ENCODE measurements around the gene MSI2. TPM values are rescaled to one million over a fixed set of nuclear protein-coding genes. Genes with fewer than 3 reads are reported as not detected.

The MSI2 gene
- total RNA-seq, 1 donor from 2014 or later: 26.6 TPM

DNA sequence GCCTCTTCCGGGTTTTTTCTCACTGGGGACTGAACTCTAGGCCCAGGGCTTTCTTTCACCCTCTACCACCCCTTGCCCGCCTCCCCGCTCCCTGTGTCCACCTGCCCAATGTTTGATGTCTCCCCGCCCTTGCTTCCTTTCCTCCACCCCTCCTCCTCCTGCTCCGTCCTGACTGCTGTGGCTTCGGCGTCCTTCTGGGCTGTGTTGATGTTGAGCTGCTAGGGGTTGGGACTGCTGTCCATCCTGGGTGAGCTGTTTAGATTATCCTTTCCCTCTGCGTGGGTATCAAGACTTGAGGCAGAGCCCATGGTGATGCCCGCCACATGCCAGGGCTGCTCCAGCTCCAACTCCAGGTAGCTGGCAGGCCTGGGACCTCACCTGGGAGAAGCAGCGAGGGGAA, 371.3 kb downstream of the MSI2 start:
- no peak overlapping the region for H3K4me3 ChIP-seq (ENCODE audit: low read depth, low read length)
- TF ChIP-seq, protein P1, sequence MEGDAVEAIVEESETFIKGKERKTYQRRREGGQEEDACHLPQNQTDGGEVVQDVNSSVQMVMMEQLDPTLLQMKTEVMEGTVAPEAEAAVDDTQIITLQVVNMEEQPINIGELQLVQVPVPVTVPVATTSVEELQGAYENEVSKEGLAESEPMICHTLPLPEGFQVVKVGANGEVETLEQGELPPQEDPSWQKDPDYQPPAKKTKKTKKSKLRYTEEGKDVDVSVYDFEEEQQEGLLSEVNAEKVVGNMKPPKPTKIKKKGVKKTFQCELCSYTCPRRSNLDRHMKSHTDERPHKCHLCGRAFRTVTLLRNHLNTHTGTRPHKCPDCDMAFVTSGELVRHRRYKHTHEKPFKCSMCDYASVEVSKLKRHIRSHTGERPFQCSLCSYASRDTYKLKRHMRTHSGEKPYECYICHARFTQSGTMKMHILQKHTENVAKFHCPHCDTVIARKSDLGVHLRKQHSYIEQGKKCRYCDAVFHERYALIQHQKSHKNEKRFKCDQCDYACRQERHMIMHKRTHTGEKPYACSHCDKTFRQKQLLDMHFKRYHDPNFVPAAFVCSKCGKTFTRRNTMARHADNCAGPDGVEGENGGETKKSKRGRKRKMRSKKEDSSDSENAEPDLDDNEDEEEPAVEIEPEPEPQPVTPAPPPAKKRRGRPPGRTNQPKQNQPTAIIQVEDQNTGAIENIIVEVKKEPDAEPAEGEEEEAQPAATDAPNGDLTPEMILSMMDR (conservative IDR thresholded peaks at IDR 0.05; ENCODE audit: low read depth, low read length): no peak
- DNase-seq (ENCODE audit: low read depth): no peak

DNA sequence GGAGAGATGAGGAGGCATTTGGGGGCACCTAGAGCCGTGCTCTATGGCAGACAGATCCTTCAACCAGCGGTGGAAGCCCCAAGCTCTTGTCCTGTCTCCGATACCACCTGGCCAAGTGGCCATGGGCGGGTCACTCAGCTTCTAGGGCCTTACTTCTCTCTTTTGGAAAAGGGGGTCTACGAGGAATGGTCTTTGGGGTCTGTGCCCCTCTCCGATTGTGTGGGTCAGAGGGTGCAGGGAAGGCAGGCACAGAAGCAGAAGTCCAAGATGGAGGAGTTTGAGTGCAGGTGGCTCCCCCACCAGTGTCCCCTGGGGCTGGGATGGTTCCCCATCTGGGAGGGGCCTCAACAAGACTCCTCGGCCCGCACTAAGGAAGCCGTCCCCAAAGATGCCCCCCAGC, 372.1 kb downstream of the MSI2 start:
- TF ChIP-seq, protein P1 (conservative IDR thresholded peaks at IDR 0.05; ENCODE audit: low read depth, low read length): no peak
- no peak overlapping the region for H3K4me3 ChIP-seq (ENCODE audit: low read depth, low read length)
- no peak for DNase-seq (ENCODE audit: low read depth)

DNA sequence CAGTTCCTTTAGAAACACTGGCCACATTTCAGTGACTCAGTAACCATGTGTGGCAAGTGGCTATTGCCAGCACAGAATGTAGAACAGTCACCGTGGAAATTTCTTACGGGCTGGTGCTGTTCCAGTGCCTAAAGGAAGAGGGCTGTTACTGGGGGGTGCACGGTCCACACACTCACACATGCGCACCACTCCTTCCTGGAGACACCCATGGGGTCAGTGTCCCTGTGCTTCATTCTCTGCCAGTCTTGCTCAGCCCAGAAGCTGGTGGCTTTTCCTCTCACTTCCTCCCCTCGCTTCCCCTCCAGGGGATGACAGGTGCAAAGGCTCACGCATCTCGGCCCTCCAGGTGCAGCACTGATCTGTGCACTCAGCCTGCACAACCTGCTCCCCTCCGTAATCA, 373.1 kb downstream of the MSI2 start:
- no peak for DNase-seq (ENCODE audit: low read depth)
- TF ChIP-seq, protein P1 (conservative IDR thresholded peaks at IDR 0.05; ENCODE audit: low read depth, low read length): no peak
- H3K4me3 ChIP-seq (ENCODE audit: low read depth, low read length): no peak overlapping the region

DNA sequence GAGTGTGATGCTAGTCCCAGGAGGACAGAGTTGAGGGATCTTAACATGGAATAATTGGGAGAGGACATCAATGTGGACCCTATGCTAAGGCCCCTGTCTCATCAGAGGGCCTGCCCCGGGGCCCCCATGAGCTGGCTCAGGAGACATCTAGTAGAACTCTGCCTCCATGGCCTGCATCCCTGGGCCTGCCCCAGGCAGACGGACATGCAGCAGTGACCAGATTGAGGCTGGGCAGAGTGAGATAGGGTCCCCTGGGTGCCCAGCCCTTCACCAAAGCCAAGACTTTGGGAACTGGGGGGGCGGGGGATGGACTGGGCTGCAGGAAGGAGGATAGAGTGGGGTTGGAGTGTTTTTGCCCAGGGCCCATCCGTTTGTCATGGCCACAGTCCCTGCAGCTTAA, 373.6 kb downstream of the MSI2 start:
- no peak overlapping the region for H3K4me3 ChIP-seq (ENCODE audit: low read depth, low read length)
- TF ChIP-seq, protein P1 (conservative IDR thresholded peaks at IDR 0.05; ENCODE audit: low read depth, low read length): no peak
- no peak for DNase-seq (ENCODE audit: low read depth)

DNA sequence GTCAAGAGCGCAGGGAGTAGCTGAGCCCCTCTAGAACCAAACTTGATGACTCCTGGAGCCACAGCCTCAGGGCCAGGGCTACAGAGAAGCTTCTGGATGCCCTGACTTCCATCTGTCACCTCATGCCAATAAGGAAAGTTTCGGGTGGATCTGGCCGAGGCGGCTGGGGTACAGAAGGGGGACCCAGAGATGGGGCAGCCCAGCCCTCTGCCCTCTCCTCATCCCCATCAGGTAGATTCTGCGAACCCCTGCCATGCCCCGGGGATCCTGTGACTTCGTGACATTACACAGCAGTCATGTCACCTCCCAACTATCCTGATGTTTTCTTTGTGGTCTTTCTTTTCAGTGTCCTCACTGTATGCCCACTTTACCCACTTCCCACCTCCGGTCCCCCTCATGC, 374.4 kb downstream of the MSI2 start:
- no peak overlapping the region for H3K4me3 ChIP-seq (ENCODE audit: low read depth, low read length)
- no peak for DNase-seq (ENCODE audit: low read depth)
- TF ChIP-seq, protein P1 (conservative IDR thresholded peaks at IDR 0.05; ENCODE audit: low read depth, low read length): no peak

DNA sequence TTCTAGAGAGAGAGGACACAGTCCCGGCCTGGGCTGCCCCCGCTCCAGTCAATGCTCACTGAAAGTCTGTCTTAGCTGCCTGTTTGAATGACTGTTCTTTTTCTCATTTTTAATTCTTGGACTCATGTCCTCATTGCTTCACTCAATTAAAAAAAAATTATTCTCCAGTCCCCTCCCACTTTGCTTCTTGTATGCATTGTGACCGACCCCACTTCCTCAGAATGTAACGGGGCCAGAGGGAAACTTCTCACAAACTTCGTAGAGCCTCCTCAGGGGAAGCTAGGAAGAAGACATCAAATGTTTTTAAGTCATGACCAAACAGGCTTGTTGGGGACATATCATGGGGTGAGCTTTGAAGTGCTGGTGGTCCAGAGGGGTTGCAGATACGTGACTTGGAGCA, 375.5 kb downstream of the MSI2 start:
- TF ChIP-seq, protein P1 (conservative IDR thresholded peaks at IDR 0.05; ENCODE audit: low read depth, low read length): no peak
- no peak overlapping the region for H3K4me3 ChIP-seq (ENCODE audit: low read depth, low read length)
- no peak for DNase-seq (ENCODE audit: low read depth)

DNA sequence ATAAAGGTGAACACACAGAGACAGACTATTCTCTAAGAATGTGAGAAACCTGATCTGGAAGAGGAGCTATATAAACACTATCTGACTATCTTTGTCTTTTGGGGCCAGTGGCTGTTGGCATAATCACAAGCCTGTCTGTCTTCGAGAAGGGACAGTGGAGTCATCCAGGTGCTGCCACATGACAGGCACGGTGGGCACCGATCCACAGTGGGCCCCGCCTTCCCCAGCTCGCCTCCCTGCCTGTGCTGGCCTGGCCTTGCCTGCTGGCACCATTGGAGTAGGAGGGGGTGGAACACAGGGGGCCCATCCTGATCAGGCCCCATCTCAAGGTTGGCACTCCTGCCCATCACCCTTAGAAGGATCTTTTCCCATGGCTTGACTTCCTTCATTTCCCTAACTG, 376.0 kb downstream of the MSI2 start:
- TF ChIP-seq, protein P1 (conservative IDR thresholded peaks at IDR 0.05; ENCODE audit: low read depth, low read length): no peak
- no peak overlapping the region for H3K4me3 ChIP-seq (ENCODE audit: low read depth, low read length)
- no peak for DNase-seq (ENCODE audit: low read depth)
